ENCODE measurements around the gene DDC.

Gene DDC

GRCh38 chr7:50415844-50416364 lies 149.3 kb downstream of the DDC start:
- TF ChIP-seq CTCF (IDR thresholded peaks at IDR 0.05; ENCODE audit: borderline replicate concordance, control extremely low read depth, extremely low read depth, insufficient read depth, missing control alignments) = no peak
- in situ Hi-C loops (cut with MboI; ENCODE audit: low sequenced_read_pairs, unreplicated experiment) = loop anchor here (5.0 to 10.0 kb wide), 2 partner anchors 214 to 271 kb away; no protein-coding TSS in a partner anchor
- DNase-seq (ENCODE audit: low spot score) = no peak

DNA sequence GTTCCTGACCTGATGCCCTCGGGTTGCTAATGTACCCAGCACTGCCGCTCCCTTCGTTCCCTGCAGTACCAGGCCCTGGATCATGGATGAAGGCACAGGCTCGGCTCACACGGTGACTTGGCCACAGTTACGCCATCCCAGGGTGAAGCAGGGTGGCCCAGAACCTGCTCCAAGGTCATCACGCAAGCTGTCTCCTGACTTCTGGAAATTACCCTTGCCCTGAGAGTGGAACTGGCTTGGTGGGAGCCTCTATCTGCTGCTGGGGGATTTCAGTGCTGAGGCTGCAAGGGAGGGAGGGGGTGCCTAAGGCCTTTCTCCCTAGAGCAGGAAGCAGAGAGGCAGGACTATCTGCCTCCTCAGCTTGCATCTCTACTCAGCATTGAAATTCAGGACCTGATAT lies 151.6 kb downstream of the DDC start:
- TF ChIP-seq CTCF (IDR thresholded peaks at IDR 0.05; ENCODE audit: borderline replicate concordance, control extremely low read depth, extremely low read depth, insufficient read depth, missing control alignments) = no peak
- in situ Hi-C loops (cut with MboI; ENCODE audit: low sequenced_read_pairs, unreplicated experiment) = loop anchor here (10.0 kb wide), 1 partner anchor 269 kb away; no protein-coding TSS in a partner anchor
- DNase-seq (ENCODE audit: low spot score) = no peak

GRCh38 chr7:50412973-50413372 lies 152.2 kb downstream of the DDC start:
- DNase-seq (ENCODE audit: low spot score) = peak; percentile 16
- in situ Hi-C loops (cut with MboI; ENCODE audit: low sequenced_read_pairs, unreplicated experiment) = loop anchor here (10.0 kb wide), 1 partner anchor 268 kb away; no protein-coding TSS in a partner anchor
- TF ChIP-seq CTCF (IDR thresholded peaks at IDR 0.05; ENCODE audit: borderline replicate concordance, control extremely low read depth, extremely low read depth, insufficient read depth, missing control alignments) = no peak

DNA sequence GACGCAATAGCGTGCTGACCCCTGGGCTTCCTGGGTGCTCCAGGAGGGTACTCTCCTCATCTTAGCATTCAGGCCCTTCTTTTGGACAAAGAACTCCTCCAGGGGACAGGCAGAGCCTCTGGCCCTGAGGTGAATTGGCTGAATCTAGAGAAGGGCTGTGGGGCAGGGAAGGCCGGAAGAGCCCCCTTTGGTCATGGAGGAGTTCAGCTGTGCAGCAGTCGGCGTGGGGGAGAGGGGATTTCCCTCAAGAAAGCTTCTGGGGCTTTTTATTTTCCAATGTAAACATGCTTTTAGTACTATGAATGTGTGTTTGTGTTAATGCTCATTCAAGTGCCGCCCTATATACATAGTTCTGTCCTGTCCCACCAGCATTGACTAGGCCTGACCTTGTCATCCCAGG lies 153.9 kb downstream of the DDC start:
- no peak for TF ChIP-seq CTCF (IDR thresholded peaks at IDR 0.05; ENCODE audit: borderline replicate concordance, control extremely low read depth, extremely low read depth, insufficient read depth, missing control alignments)
- in situ Hi-C loops (cut with MboI; ENCODE audit: low sequenced_read_pairs, unreplicated experiment) = loop anchor here (10.0 kb wide), 1 partner anchor 267 kb away; no protein-coding TSS in a partner anchor
- peak; percentile 64 for DNase-seq (ENCODE audit: low spot score)

- in situ Hi-C loops (cut with MboI; ENCODE audit: low sequenced_read_pairs, unreplicated experiment) = loop anchor here (10.0 kb wide), 1 partner anchor 265 kb away; no protein-coding TSS in a partner anchor
- no peak for TF ChIP-seq CTCF (IDR thresholded peaks at IDR 0.05; ENCODE audit: borderline replicate concordance, control extremely low read depth, extremely low read depth, insufficient read depth, missing control alignments)
- DNase-seq (ENCODE audit: low spot score) = peak; percentile 60
Observed at GRCh38 chr7:50409856-50410745, 155.1 kb downstream of the DDC start.
